ENCODE results near the gene DHX8. TPM values are rescaled to one million over a fixed set of nuclear protein-coding genes. Genes with fewer than 3 reads are reported as not detected.

Gene DHX8
- total RNA-seq, 2 experiments from 2014 or later, result 37.0 to 48.3 TPM

DNA sequence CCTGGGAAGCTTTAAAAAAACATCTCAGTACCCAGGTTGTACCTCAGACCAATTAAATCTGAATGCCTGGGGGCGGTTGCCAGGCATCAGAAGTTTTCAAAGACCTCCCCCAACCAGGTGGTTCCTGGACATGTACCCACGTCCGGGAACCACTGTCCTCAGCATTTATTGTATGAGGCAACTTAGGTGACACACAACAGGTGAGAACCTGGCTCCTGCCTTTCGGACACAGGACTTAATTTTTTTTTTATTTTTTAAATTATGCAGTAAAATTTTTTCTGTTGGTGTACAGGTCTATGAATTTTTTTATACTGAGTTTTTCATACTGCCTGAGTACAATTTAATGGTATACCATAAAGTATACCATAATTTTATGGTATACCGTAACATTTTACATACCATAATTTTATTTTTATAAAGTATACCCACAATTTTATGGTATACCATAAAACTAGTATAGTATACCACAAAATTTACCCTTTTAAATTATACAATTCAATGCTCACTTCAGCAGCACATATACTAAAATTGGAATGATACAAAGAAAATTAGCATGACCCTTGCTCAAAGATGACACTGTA is 38.7 kb upstream of the DHX8 start:
- no peak overlapping the region for H3K4me2 ChIP-seq (ENCODE audit: low read length)
- intact Hi-C loops (cut with micrococcal nuclease; ENCODE audit: unreplicated experiment), result no loop called here
- CTCF ChIA-PET (ENCODE audit: unreplicated experiment), result no interaction called here

DNA sequence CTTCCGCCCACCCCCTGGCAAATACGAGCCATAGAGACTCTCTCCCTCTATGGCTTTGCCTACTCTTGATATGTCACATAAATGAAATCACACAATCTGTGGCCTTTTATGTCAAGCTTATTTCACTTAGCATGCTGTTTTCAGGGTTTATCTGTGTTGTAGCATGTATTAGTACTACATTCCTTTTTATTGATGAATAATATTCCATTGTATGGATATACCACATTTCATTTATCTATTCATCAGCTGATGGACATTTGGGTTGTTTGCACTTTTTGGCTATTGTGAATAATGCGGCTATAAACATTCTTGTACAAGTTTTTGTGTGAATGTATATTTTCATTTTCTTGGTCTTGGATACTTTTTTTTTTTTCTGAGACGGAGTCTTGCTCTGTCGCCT is 37.0 kb upstream of the DHX8 start:
- Histone ChIP-seq H3K4me1 (ENCODE audit: insufficient read depth, low read length, poor library complexity, severe bottlenecking) (no peaks in the 10 kb centered on the region), H3K4me2 (ENCODE audit: low read length) (no peak overlapping the region), H2AFZ (ENCODE audit: low read length) (no peak overlapping the region), H4K20me1 (ENCODE audit: insufficient read depth, low read length) (no peaks in the 10 kb centered on the region), H3K36me3 (ENCODE audit: insufficient read depth, low read length) (no peaks in the 10 kb centered on the region), H3K27ac (ENCODE audit: low read depth, low read length, poor library complexity, severe bottlenecking) (no peak overlapping the region), H3K4me3 (ENCODE audit: low read depth, low read length, poor library complexity, severe bottlenecking) (no peak overlapping the region), H3K9me2 (ENCODE audit: insufficient read depth, low read length) (no peaks in the 10 kb centered on the region), H3K79me2 (ENCODE audit: insufficient read depth, low read depth, low read length) (no peaks in the 10 kb centered on the region), H3K9me3 (ENCODE audit: low read length) (no peaks in the 10 kb centered on the region)
- no peak for TF ChIP-seq EZH2phosphoT487 (IDR thresholded peaks at IDR 0.05; ENCODE audit: borderline replicate concordance, low read depth, low read length)
- TF ChIP-seq, protein P1, sequence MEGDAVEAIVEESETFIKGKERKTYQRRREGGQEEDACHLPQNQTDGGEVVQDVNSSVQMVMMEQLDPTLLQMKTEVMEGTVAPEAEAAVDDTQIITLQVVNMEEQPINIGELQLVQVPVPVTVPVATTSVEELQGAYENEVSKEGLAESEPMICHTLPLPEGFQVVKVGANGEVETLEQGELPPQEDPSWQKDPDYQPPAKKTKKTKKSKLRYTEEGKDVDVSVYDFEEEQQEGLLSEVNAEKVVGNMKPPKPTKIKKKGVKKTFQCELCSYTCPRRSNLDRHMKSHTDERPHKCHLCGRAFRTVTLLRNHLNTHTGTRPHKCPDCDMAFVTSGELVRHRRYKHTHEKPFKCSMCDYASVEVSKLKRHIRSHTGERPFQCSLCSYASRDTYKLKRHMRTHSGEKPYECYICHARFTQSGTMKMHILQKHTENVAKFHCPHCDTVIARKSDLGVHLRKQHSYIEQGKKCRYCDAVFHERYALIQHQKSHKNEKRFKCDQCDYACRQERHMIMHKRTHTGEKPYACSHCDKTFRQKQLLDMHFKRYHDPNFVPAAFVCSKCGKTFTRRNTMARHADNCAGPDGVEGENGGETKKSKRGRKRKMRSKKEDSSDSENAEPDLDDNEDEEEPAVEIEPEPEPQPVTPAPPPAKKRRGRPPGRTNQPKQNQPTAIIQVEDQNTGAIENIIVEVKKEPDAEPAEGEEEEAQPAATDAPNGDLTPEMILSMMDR (conservative IDR thresholded peaks at IDR 0.05; ENCODE audit: low read length), result no peak
- DNase-seq (ENCODE audit: low spot score), result no peak
- CTCF ChIA-PET (ENCODE audit: unreplicated experiment), result no interaction called here
- BruUV-seq (replicated peaks), result no TSS peak
- POLR2A ChIA-PET, result no interaction called here
- intact Hi-C loops (cut with micrococcal nuclease; ENCODE audit: unreplicated experiment), result no loop called here

More for the DNA sequence above, 38.7 kb upstream of the DHX8 start:
- H3K36me3 ChIP-seq (ENCODE audit: insufficient read depth, low read length), result no peaks in the 10 kb centered on the region
- no peaks in the 10 kb centered on the region for H3K4me1 ChIP-seq (ENCODE audit: insufficient read depth, low read length, poor library complexity, severe bottlenecking)
- H3K79me2 ChIP-seq (ENCODE audit: insufficient read depth, low read depth, low read length), result no peaks in the 10 kb centered on the region
- POLR2A ChIA-PET, result no interaction called here
- no peaks in the 10 kb centered on the region for H4K20me1 ChIP-seq (ENCODE audit: insufficient read depth, low read length)
- no peak overlapping the region for H2AFZ ChIP-seq (ENCODE audit: low read length)
- H3K9me3 ChIP-seq (ENCODE audit: low read length), result no peaks in the 10 kb centered on the region
- no peak overlapping the region for H3K4me3 ChIP-seq (ENCODE audit: low read depth, low read length, poor library complexity, severe bottlenecking)
- no TSS peak for BruUV-seq (replicated peaks)
- H3K9me2 ChIP-seq (ENCODE audit: insufficient read depth, low read length), result no peaks in the 10 kb centered on the region
- no peak overlapping the region for H3K27ac ChIP-seq (ENCODE audit: low read depth, low read length, poor library complexity, severe bottlenecking)
- TF ChIP-seq, protein P1 (conservative IDR thresholded peaks at IDR 0.05; ENCODE audit: low read length), result no peak
- TF ChIP-seq EZH2phosphoT487 (IDR thresholded peaks at IDR 0.05; ENCODE audit: borderline replicate concordance, low read depth, low read length), result no peak
- DNase-seq (ENCODE audit: low spot score), result no peak

- CTCF ChIA-PET (ENCODE audit: unreplicated experiment), result no interaction called here
- no peaks in the 10 kb centered on the region for H3K9me3 ChIP-seq (ENCODE audit: low read length)
- DNase-seq (ENCODE audit: low spot score), result no peak
- H3K4me2 ChIP-seq (ENCODE audit: low read length), result no peak overlapping the region
- H3K4me1 ChIP-seq (ENCODE audit: insufficient read depth, low read length, poor library complexity, severe bottlenecking), result no peaks in the 10 kb centered on the region
- no peaks in the 10 kb centered on the region for H3K9me2 ChIP-seq (ENCODE audit: insufficient read depth, low read length)
- no peak overlapping the region for H3K27ac ChIP-seq (ENCODE audit: low read depth, low read length, poor library complexity, severe bottlenecking)
- no peaks in the 10 kb centered on the region for H3K36me3 ChIP-seq (ENCODE audit: insufficient read depth, low read length)
- intact Hi-C loops (cut with micrococcal nuclease; ENCODE audit: unreplicated experiment), result no loop called here
- BruUV-seq (replicated peaks), result no TSS peak
- no peaks in the 10 kb centered on the region for H3K79me2 ChIP-seq (ENCODE audit: insufficient read depth, low read depth, low read length)
- no peak overlapping the region for H2AFZ ChIP-seq (ENCODE audit: low read length)
- no peak overlapping the region for H3K4me3 ChIP-seq (ENCODE audit: low read depth, low read length, poor library complexity, severe bottlenecking)
- no peak for TF ChIP-seq EZH2phosphoT487 (IDR thresholded peaks at IDR 0.05; ENCODE audit: borderline replicate concordance, low read depth, low read length)
- TF ChIP-seq, protein P1 (conservative IDR thresholded peaks at IDR 0.05; ENCODE audit: low read length), result no peak
- no peaks in the 10 kb centered on the region for H4K20me1 ChIP-seq (ENCODE audit: insufficient read depth, low read length)
- POLR2A ChIA-PET, result no interaction called here
Observed at GRCh38 chr17:43448720-43449469, 34.9 kb upstream of the DHX8 start.

All from OCI-LY7 (cell line).